HepG2 (cell line): ENCODE data around the gene ZDHHC14. TPM values are rescaled to one million over a fixed set of nuclear protein-coding genes. Genes with fewer than 3 reads are reported as not detected.

Experiments
- FOXA3 ChIP-seq: IDR thresholded peaks from 2 replicates; pipeline ENCODE4 v1.6.1; 2016; ENCODE audit warnings: missing genetic modification reagents, missing compliant biosample characterization
- MXI1 ChIP-seq: IDR thresholded peaks from 3 replicates; pipeline ENCODE4 v1.6.1; 2012; ENCODE audit warnings: low read depth, low read length, inconsistent platforms, borderline replicate concordance
- NCOR1 ChIP-seq: fragments of 200-600 bp; sonication (generic); IDR thresholded peaks from 2 replicates; pipeline ENCODE4 v1.7.0; 2017; ENCODE audit warnings: antibody characterized with exemption, low read length, borderline replicate concordance
- RARA ChIP-seq: IDR thresholded peaks from 2 replicates; pipeline ENCODE4 v1.6.1; 2016; ENCODE audit warnings: missing genetic modification reagents, missing compliant biosample characterization
- REXO4 ChIP-seq: sonication (generic); formaldehyde crosslinking; IDR thresholded peaks from 2 replicates; pipeline ENCODE4 v1.8.0; 2022; ENCODE audit warnings: missing genetic modification reagents, mild to moderate bottlenecking, borderline replicate concordance
- SNRNP70 ChIP-seq: fragments of 200-400 bp; formaldehyde crosslinking; IDR thresholded peaks from 2 replicates; pipeline ENCODE4 v1.6.1; 2017; ENCODE audit warnings: mild to moderate bottlenecking, low read depth, low read length, moderate library complexity
- SOX5 ChIP-seq: IDR thresholded peaks from 2 replicates; pipeline ENCODE4 v1.6.1; 2016; ENCODE audit warnings: borderline replicate concordance
- SP140L ChIP-seq: sonication (generic); formaldehyde crosslinking; IDR thresholded peaks from 2 replicates; pipeline ENCODE4 v1.4.0; 2020; ENCODE audit warnings: missing genetic modification reagents, borderline replicate concordance
- SPEN ChIP-seq: sonication (generic); formaldehyde crosslinking; IDR thresholded peaks from 2 replicates; pipeline ENCODE4 v1.5.1; 2020; ENCODE audit warnings: low read depth, mild to moderate bottlenecking, missing genetic modification reagents
- SRY ChIP-seq: sonication (generic); formaldehyde crosslinking; IDR thresholded peaks from 2 replicates; pipeline ENCODE4 v1.8.0; 2022; ENCODE audit warnings: mild to moderate bottlenecking, missing genetic modification reagents
- ZBTB38 ChIP-seq: sonication (generic); formaldehyde crosslinking; IDR thresholded peaks from 2 replicates; pipeline ENCODE4 v1.5.1; 2020; ENCODE audit warnings: mild to moderate bottlenecking, missing genetic modification reagents
- ZGPAT ChIP-seq: IDR thresholded peaks from 2 replicates; pipeline ENCODE4 v1.6.1; 2016; ENCODE audit warnings: mild to moderate bottlenecking
- ZNF12 ChIP-seq: sonication (generic); formaldehyde crosslinking; IDR thresholded peaks from 2 replicates; pipeline ENCODE4 v1.5.0; 2020; ENCODE audit warnings: missing genetic modification reagents
- ZNF230 ChIP-seq: sonication (generic); formaldehyde crosslinking; IDR thresholded peaks from 2 replicates; pipeline ENCODE4 v1.4.0; 2020; ENCODE audit warnings: mild to moderate bottlenecking, missing genetic modification reagents
- ZNF644 ChIP-seq: IDR thresholded peaks from 2 replicates; pipeline ENCODE4 v1.6.1; 2016; ENCODE audit warnings: low read depth
- ZNF687 ChIP-seq: sonication (generic); formaldehyde crosslinking; IDR thresholded peaks from 2 replicates; pipeline ENCODE4 v1.5.1; 2020; ENCODE audit warnings: mild to moderate bottlenecking, missing genetic modification reagents, moderate library complexity
- polyA plus RNA-seq, 8 experiments: library from polyadenylated mRNA; depleted of rRNA in 3 of 8; stranded (reverse) in 7 of 8; unstranded in 1 of 8; fragments of >200 nt; fragmentation: Illumina TruSeq in 4 of 8; extraction: Trizol in 4 of 8; gene quantifications; 2 replicates each; pipeline versions ENCODE4 v1.2.1 to v1.2.3, GENCODE V29; 2011 to 2016; ENCODE audit warnings: low read depth in 4 of 8, missing spikeins in 1 of 8, mixed read lengths in 1 of 8; ENCODE audit not compliant: insufficient read depth in 1 of 8
- total RNA-seq, 5 experiments: library from RNA; depleted of rRNA; stranded (reverse); fragments of >200 nt; fragmentation: Illumina TruSeq; extraction: Trizol; gene quantifications; 2 replicates each; pipeline ENCODE4 v1.2.3, GENCODE V29; 2016; ENCODE audit warnings: low read depth in 1 of 5
- TF ChIP-seq, protein P1 (sequence below): sonication (generic); formaldehyde crosslinking; IDR thresholded peaks from 2 replicates; pipeline ENCODE4 v1.8.1; 2023; ENCODE audit warnings: mild to moderate bottlenecking, missing genetic modification reagents, borderline replicate concordance
- TF ChIP-seq, protein P2 (sequence below): sonication (generic); formaldehyde crosslinking; IDR thresholded peaks from 2 replicates; pipeline ENCODE4 v1.9.0; 2021; ENCODE audit warnings: missing genetic modification reagents, borderline replicate concordance
- TF ChIP-seq, protein P3 (sequence below): sonication (generic); formaldehyde crosslinking; conservative IDR thresholded peaks from 2 replicates; pipeline ENCODE4 v1.8.0; 2022; ENCODE audit warnings: mild to moderate bottlenecking, moderate library complexity, missing genetic modification reagents

The ZDHHC14 gene
- total and polyA plus RNA-seq, 2 of the 13 experiments (the other 11 are each of a cell fraction or from before 2014, with no cell fraction given), result 3.7 to 9.5 TPM

DNA sequence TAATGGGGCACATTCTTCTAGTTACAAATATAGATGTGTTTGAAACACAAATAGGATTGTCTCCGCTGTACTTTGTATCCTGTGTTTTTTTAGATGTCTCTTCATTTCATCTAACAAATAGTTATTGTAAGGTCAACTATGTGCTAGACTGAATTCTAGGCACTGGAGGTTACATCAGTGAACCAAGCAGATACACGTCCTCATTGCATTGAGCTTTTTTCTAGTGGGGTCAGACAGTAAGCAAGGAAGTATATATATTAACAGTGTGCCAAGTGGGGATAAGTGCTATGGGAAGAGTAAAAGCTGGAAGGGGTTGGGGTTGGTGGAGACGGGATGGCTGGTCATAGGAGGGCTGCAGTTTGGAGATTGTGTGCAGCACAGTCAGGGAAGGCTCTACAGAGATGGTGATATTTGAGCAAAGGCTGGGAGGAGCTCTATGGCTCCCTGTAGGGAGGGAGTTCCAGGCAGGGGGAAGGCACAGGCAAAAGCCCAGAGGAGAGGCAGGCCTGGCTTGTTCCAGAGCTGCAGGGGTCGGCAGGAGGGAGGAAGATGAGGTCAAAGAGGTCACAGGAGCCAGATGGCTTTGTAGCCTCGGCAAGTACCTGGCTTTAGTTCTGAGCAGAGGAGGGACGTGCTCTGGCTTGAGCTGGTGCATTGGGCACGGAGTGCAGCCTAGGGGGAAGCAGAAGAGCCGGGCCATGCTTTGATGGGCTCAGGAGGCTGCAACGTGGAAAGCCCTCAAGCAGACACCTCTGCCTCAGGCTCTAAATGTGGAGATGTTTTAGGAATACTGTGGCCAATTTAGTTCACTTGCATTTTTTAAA is 152.3 kb downstream of the ZDHHC14 start (continued):
- TF ChIP-seq ZNF687 (CRISPR knock-in tag) (peak; percentile 81), MXI1 (0 out of 3 replicates have a peak, but pooled peaks have one; percentile 17), SP140L (CRISPR knock-in tag) (no peak), REXO4 (CRISPR knock-in tag) (no peak), SPEN (CRISPR knock-in tag) (no peak), SRY (CRISPR knock-in tag) (no peak; the same call in 1 of the 2 replicates), NCOR1 (peak; percentile 69; the same call in 1 of the 2 replicates), ZBTB38 (CRISPR knock-in tag) (peak; percentile 90), SNRNP70 (no peak), ZNF12 (0 out of 2 replicates have a peak, but pooled peaks have one; percentile 26), SOX5 (CRISPR knock-in tag) (peak; percentile 57; the same call in 1 of the 2 replicates), ZGPAT (CRISPR knock-in tag) (0 out of 2 replicates have a peak, but pooled peaks have one; percentile 29), ZNF230 (0 out of 2 replicates have a peak, but pooled peaks have one; percentile 51), FOXA3 (peak; percentile 5; the same call in 1 of the 2 replicates), RARA (CRISPR knock-in tag) (peak; percentile 67; the same call in 1 of the 2 replicates), ZNF644 (peak; percentile 17; the same call in 1 of the 2 replicates)
- TF ChIP-seq, protein P1, sequence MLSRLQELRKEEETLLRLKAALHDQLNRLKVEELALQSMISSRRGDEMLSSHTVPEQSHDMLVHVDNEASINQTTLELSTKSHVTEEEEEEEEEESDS, result no peak
- TF ChIP-seq, protein P2, sequence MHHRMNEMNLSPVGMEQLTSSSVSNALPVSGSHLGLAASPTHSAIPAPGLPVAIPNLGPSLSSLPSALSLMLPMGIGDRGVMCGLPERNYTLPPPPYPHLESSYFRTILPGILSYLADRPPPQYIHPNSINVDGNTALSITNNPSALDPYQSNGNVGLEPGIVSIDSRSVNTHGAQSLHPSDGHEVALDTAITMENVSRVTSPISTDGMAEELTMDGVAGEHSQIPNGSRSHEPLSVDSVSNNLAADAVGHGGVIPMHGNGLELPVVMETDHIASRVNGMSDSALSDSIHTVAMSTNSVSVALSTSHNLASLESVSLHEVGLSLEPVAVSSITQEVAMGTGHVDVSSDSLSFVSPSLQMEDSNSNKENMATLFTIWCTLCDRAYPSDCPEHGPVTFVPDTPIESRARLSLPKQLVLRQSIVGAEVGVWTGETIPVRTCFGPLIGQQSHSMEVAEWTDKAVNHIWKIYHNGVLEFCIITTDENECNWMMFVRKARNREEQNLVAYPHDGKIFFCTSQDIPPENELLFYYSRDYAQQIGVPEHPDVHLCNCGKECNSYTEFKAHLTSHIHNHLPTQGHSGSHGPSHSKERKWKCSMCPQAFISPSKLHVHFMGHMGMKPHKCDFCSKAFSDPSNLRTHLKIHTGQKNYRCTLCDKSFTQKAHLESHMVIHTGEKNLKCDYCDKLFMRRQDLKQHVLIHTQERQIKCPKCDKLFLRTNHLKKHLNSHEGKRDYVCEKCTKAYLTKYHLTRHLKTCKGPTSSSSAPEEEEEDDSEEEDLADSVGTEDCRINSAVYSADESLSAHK (CRISPR knock-in tag), result no peak
- TF ChIP-seq, protein P3, sequence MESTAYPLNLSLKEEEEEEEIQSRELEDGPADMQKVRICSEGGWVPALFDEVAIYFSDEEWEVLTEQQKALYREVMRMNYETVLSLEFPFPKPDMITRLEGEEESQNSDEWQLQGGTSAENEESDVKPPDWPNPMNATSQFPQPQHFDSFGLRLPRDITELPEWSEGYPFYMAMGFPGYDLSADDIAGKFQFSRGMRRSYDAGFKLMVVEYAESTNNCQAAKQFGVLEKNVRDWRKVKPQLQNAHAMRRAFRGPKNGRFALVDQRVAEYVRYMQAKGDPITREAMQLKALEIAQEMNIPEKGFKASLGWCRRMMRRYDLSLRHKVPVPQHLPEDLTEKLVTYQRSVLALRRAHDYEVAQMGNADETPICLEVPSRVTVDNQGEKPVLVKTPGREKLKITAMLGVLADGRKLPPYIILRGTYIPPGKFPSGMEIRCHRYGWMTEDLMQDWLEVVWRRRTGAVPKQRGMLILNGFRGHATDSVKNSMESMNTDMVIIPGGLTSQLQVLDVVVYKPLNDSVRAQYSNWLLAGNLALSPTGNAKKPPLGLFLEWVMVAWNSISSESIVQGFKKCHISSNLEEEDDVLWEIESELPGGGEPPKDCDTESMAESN (CRISPR knock-in tag), result peak; percentile 52; the same call in 1 of the 2 replicates
